ENCODE results near the gene USP33. TPM values are rescaled to one million over a fixed set of nuclear protein-coding genes. Genes with fewer than 3 reads are reported as not detected.
A peak's percentile ranks its signal among the peaks of the same experiment; 100 is the strongest.
"Not testable (repeated sequence)": the region's sequence is repeated elsewhere in the genome, so short reads cannot be mapped to it uniquely, and the experiment has no call there.

USP33 gene
- total RNA-seq, 1 donor from 2014 or later: 36.6 TPM

DNA sequence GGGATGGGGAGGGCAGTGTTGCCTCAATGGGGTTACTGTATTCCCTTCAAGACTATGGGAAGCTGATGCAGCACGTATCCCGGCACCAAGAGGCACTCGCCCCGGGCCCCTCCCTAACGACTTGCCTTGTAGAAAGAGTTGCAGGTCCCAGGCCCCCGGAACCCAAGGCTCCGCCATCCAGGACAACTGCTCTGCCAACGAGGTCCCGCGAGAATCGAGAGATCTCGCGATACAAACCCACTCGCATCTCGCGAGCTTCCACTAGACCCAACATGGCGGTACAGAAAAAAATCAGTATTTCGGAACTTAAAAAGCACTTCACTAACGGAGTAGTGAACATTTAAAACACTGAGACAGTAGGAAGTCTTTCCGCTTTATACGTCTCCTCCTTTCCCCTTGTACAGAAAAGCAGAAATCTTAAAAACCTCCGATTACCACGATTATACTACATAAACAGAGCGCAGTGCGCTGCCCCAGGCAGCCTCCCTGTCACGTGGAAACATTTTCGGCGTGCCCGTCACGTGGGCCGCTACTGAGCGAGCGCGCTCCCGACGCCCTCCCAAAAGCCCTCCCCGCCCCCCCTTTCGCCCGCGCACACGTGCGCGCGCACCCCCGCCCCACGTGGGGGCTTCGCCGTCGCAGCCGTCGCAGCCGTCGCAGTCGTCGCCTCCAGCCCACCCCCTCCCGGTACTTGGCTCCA, 77.0 kb downstream of the USP33 start, which contains the start of gene ZZZ3:
TSS of gene ZZZ3 (minus strand) at position 199 of the 700 bp plus-strand sequence. CDS start 49,304 bp downstream, outside the sequence.
- H3K36me3 ChIP-seq (ENCODE audit: control insufficient read depth, insufficient read depth, low read length): no peaks in the 10 kb centered on the region
- no peak for FAIRE-seq
- TF ChIP-seq, protein P1, sequence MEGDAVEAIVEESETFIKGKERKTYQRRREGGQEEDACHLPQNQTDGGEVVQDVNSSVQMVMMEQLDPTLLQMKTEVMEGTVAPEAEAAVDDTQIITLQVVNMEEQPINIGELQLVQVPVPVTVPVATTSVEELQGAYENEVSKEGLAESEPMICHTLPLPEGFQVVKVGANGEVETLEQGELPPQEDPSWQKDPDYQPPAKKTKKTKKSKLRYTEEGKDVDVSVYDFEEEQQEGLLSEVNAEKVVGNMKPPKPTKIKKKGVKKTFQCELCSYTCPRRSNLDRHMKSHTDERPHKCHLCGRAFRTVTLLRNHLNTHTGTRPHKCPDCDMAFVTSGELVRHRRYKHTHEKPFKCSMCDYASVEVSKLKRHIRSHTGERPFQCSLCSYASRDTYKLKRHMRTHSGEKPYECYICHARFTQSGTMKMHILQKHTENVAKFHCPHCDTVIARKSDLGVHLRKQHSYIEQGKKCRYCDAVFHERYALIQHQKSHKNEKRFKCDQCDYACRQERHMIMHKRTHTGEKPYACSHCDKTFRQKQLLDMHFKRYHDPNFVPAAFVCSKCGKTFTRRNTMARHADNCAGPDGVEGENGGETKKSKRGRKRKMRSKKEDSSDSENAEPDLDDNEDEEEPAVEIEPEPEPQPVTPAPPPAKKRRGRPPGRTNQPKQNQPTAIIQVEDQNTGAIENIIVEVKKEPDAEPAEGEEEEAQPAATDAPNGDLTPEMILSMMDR (IDR thresholded peaks at IDR 0.05; ENCODE audit: insufficient read depth, low read length, severe bottlenecking): no peak
- H3K27me3 ChIP-seq (ENCODE audit: control insufficient read depth, insufficient read depth, low read length): no peaks in the 10 kb centered on the region
- DNase-seq (ENCODE audit: low read depth): peak; percentile 86
- H3K4me3 ChIP-seq (ENCODE audit: low read depth, low read length): peak within 1 kb of the TSS; percentile 70

DNA sequence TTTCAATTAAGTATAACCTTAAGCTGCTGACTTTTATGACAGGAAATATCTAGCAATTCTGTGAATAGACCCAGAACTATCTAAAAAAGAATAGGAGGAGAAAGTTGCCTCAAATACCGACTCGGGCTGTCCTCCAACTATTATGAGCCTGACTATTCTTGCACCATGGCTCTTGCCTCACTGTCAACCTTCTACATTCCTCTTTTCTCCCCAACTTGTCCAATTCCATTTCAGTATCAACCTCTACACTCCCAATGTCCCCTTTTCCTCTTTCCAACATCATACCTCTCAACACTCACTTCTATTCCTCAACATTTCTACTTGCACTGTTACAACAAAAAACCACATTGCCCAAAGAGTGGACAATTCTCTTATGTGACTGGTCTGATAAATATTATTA, 79.5 kb downstream of the USP33 start:
- FAIRE-seq (no peak), DNase-seq (ENCODE audit: low read depth) (no peak)
- H3K36me3 ChIP-seq (ENCODE audit: control insufficient read depth, insufficient read depth, low read length): no peaks in the 10 kb centered on the region
- TF ChIP-seq, protein P1 (IDR thresholded peaks at IDR 0.05; ENCODE audit: insufficient read depth, low read length, severe bottlenecking): no peak
- no peaks in the 10 kb centered on the region for H3K27me3 ChIP-seq (ENCODE audit: control insufficient read depth, insufficient read depth, low read length)
- H3K4me3 ChIP-seq (ENCODE audit: low read depth, low read length): no peak overlapping the region

DNA sequence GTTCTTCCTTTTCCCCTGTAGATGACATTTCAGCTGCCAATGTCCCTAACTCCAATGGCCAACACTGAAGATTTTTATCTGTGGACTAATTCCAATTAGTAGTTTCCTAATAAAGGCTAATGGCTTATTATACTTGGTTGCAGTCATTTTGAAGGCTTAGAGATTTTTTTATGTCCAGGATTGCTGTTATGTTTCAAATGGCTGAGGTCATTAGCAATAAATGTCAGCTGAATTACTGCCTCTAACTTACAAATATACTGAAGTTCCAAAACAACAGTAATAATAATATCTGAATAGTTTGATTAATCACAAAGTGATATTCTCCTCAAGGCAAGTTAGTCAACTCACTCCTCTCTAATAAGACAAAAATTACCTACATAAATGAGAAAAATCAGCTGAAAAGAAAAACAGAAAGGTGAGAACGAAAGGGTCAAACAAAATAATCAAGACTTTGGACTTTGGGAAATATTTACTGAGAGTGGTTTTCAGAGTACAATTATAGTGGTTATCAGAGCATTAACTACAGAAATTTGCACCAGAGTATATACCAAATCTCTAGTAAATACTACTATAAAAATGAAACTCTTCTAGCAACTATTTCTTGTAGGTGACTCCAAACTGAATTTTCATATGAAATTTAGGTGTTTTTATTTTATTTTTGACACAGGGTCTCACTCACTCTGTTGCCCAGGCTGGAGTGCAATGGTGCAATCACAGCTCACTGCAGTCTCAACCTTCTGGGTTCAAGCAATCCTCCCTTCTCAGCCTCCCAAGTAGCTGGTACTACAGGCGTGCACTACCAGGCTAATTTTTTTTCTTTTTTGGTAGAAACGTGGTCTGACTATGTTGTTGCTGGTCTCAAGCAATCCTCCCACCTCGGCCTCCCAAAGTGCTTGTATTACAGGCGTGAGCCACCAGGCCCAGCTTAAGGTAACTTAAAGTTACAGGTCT, 80.7 kb downstream of the USP33 start:
- H3K36me3 ChIP-seq (ENCODE audit: control insufficient read depth, insufficient read depth, low read length): no peaks in the 10 kb centered on the region
- TF ChIP-seq, protein P1 (IDR thresholded peaks at IDR 0.05; ENCODE audit: insufficient read depth, low read length, severe bottlenecking): no peak
- FAIRE-seq (no peak), DNase-seq (ENCODE audit: low read depth) (no peak)
- no peak overlapping the region for H3K4me3 ChIP-seq (ENCODE audit: low read depth, low read length)
- no peaks in the 10 kb centered on the region for H3K27me3 ChIP-seq (ENCODE audit: control insufficient read depth, insufficient read depth, low read length)

DNA sequence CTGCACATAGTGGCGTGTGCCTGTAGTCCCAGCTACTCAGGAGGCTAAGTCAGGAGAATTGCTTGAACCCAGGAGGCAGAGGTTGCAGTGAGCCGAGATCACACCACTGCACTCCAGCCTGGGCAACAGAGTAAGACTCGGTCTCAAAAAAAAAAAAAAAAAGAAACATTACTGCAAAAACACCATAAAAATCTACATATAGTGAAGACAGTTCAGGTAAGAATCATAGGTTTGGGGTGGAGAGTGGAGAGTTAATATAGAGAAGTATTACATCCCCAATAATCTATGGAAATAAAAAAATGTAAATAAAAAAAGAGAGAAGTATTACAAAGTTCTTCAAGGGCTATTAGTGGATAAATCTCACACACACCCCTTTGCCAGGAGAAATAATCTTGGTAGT, 84.8 kb downstream of the USP33 start:
- H3K27me3 ChIP-seq (ENCODE audit: control insufficient read depth, insufficient read depth, low read length); FAIRE-seq; H3K36me3 ChIP-seq (ENCODE audit: control insufficient read depth, insufficient read depth, low read length); DNase-seq (ENCODE audit: low read depth); H3K4me3 ChIP-seq (ENCODE audit: low read depth, low read length): not testable (repeated sequence)

DNA sequence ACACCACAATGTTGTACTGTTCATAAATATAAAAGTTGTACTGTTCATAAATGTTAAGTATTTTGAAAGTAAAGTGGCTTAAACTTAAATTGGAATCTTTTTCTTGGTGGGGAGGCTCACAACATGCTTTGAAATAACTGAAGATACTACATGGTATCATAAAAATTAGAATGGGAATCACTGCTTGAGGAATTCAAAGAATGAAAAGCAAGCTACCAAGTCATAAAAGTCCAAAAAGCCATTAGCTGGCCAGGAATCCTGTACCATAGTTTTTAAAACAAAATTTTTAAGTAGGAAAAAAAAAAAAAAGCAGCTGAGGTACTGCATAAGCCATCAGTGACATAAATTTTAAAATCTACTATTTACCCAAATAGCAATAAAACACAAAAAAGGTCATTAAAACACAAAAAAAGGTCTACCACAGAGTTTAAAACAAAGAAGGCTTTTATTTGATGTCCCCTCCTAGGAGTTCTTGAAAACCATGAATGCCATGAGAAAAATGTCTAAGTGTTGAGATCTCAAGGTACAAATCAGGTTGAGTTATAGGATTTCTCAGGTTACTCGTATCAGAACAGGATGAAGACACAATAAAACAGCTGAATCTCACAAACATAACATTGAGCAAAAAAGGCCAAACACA, 85.8 kb downstream of the USP33 start:
- H3K4me3 ChIP-seq (ENCODE audit: low read depth, low read length): no peak overlapping the region
- TF ChIP-seq, protein P1 (IDR thresholded peaks at IDR 0.05; ENCODE audit: insufficient read depth, low read length, severe bottlenecking): no peak
- DNase-seq (ENCODE audit: low read depth) (no peak), FAIRE-seq (no peak)
- no peaks in the 10 kb centered on the region for H3K36me3 ChIP-seq (ENCODE audit: control insufficient read depth, insufficient read depth, low read length)
- H3K27me3 ChIP-seq (ENCODE audit: control insufficient read depth, insufficient read depth, low read length): no peaks in the 10 kb centered on the region

DNA sequence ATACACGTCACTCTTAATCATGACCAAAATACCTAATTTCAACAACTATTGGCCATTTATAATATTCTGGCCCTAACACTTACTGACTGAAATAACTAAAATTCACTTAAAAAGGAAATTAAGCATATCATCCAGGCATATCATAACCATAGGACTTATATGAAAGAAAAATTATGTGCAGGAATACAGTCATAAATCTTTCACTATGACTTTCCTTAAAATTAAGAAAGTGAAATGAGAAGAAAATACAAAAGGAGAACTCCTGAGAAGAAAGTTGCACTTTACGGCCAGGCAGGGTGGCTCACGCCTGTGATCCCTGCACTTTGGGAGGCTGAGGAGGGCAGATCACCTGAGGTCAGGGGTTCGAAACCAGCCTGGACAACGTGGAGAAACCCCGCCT, 86.6 kb downstream of the USP33 start:
- TF ChIP-seq, protein P1 (IDR thresholded peaks at IDR 0.05; ENCODE audit: insufficient read depth, low read length, severe bottlenecking): no peak
- FAIRE-seq (no peak), DNase-seq (ENCODE audit: low read depth) (no peak)
- H3K36me3 ChIP-seq (ENCODE audit: control insufficient read depth, insufficient read depth, low read length): no peaks in the 10 kb centered on the region
- H3K27me3 ChIP-seq (ENCODE audit: control insufficient read depth, insufficient read depth, low read length): no peaks in the 10 kb centered on the region
- no peak overlapping the region for H3K4me3 ChIP-seq (ENCODE audit: low read depth, low read length)
